Chondrocyte (in vitro differentiated cells): ENCODE results near the gene LPP. TPM values are rescaled to one million over a fixed set of nuclear protein-coding genes. Genes with fewer than 3 reads are reported as not detected.

Source experiments
- DNase-seq: peaks from one replicate; pipeline ENCODE4 v3.0.0; 2021; ENCODE audit warnings: mixed read lengths, low spot score
- H3K27ac Mint-ChIP-seq: one replicate; pipeline ENCODE4 v1.8.0; 2021; ENCODE audit warnings: mild to moderate bottlenecking, moderate library complexity, mixed read lengths; ENCODE audit not compliant: unreplicated experiment
- H3K27me3 Mint-ChIP-seq: 2 replicates; pipeline ENCODE4 v1.8.0; 2021; ENCODE audit warnings: low read depth, mixed read lengths
- H3K36me3 Mint-ChIP-seq: 2 replicates; pipeline ENCODE4 v1.8.0; 2021; ENCODE audit warnings: low read depth, mixed read lengths
- H3K4me1 Mint-ChIP-seq: 2 replicates; pipeline ENCODE4 v1.8.0; 2021; ENCODE audit warnings: low read depth, mild to moderate bottlenecking, mixed read lengths
- H3K4me3 Mint-ChIP-seq: one replicate; pipeline ENCODE4 v1.8.0; 2021; ENCODE audit warnings: mild to moderate bottlenecking, moderate library complexity, mixed read lengths; ENCODE audit not compliant: unreplicated experiment
- H3K9me3 Mint-ChIP-seq: 2 replicates; pipeline ENCODE4 v1.8.0; 2021; ENCODE audit warnings: low read depth, mixed read lengths
- total RNA-seq: library from RNA; stranded (reverse); gene quantifications from 3 replicates; pipeline ENCODE4 v1.2.1, GENCODE V29; 2021
- TF ChIP-seq, protein P1 (sequence below): fragments of 200-600 bp; sonication (generic); IDR thresholded peaks from 2 replicates; pipeline ENCODE4 v1.5.0; 2021; ENCODE audit warnings: antibody characterized with exemption, mild to moderate bottlenecking, moderate library complexity

LPP gene
- total RNA-seq, 1 donor from 2014 or later: 295 TPM

- H3K4me1 Mint-ChIP-seq: peaks cover 30% of the 10 kb centered on the region
- DNase-seq: no peak
- peaks cover 8% of the 10 kb centered on the region for H3K9me3 Mint-ChIP-seq
- H3K4me3 Mint-ChIP-seq: no peak overlapping the region
- TF ChIP-seq, protein P1, sequence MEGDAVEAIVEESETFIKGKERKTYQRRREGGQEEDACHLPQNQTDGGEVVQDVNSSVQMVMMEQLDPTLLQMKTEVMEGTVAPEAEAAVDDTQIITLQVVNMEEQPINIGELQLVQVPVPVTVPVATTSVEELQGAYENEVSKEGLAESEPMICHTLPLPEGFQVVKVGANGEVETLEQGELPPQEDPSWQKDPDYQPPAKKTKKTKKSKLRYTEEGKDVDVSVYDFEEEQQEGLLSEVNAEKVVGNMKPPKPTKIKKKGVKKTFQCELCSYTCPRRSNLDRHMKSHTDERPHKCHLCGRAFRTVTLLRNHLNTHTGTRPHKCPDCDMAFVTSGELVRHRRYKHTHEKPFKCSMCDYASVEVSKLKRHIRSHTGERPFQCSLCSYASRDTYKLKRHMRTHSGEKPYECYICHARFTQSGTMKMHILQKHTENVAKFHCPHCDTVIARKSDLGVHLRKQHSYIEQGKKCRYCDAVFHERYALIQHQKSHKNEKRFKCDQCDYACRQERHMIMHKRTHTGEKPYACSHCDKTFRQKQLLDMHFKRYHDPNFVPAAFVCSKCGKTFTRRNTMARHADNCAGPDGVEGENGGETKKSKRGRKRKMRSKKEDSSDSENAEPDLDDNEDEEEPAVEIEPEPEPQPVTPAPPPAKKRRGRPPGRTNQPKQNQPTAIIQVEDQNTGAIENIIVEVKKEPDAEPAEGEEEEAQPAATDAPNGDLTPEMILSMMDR: no peak
- H3K27ac Mint-ChIP-seq: no peak overlapping the region
- H3K27me3 Mint-ChIP-seq: no peaks in the 10 kb centered on the region
- H3K36me3 Mint-ChIP-seq: peaks cover 8% of the 10 kb centered on the region
Measured at GRCh38 chr3:188449421-188449820, 295.5 kb downstream of the LPP start.

- Mint-ChIP-seq H3K4me1 (peaks cover 46% of the 10 kb centered on the region), H3K4me3 (no peak overlapping the region), H3K9me3 (no peaks in the 10 kb centered on the region), H3K27me3 (no peaks in the 10 kb centered on the region), H3K27ac (no peak overlapping the region), H3K36me3 (no peaks in the 10 kb centered on the region)
- no peak for DNase-seq
- TF ChIP-seq, protein P1: no peak
Measured at GRCh38 chr3:188452158-188452772, 298.3 kb downstream of the LPP start.

GRCh38 chr3:188453431-188454384, 299.8 kb downstream of the LPP start:
- Mint-ChIP-seq H3K9me3 (no peaks in the 10 kb centered on the region), H3K27me3 (no peaks in the 10 kb centered on the region), H3K4me1 (peaks cover 49% of the 10 kb centered on the region), H3K27ac (no peak overlapping the region), H3K36me3 (no peaks in the 10 kb centered on the region), H3K4me3 (no peak overlapping the region)
- no peak for DNase-seq
- TF ChIP-seq, protein P1: no peak

DNA sequence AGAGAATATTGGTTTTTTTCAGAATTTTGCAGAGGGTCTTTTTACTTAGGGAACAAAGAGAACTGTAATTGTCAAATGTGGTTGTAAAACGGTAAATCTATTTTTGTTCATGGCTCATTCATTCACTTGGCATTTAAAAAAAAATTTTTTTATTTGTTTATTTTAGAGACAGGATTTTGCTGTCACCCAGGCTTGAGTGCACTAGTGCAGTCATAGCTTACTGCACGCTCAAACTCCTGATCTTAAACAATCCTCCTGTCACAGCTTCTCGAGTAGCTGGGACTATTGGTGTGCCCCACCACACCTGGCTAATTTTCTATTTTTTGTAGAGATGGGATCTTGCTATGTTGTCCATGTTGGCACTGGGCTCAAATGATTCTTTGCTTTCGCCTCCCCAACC, 301.8 kb downstream of the LPP start:
- Mint-ChIP-seq H3K27ac (peak overlapping the region; percentile 30), H3K4me1 (peaks cover 43% of the 10 kb centered on the region), H3K27me3 (no peaks in the 10 kb centered on the region), H3K36me3 (no peaks in the 10 kb centered on the region), H3K9me3 (no peaks in the 10 kb centered on the region), H3K4me3 (no peak overlapping the region)
- TF ChIP-seq, protein P1: no peak
- DNase-seq: no peak

DNA sequence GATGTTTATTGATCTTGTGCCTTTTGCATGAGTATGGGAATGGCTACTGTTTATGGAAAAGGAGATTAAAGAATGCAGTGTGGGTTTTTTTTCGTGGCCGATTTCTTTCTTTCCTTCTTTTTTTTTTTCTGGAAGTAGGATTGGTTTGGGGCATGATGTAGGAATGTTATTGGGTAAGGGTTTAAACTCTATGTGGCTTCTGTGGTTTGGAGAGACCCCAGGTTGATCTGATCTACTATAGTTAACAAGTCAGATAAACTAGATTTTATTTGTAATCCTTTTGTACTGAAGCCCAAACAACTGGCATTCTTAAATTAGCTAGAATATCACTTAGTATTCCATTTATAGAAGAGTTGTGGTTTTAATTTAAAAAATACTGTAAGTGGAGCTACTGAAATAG, 304.8 kb downstream of the LPP start:
- Mint-ChIP-seq H3K4me3 (no peak overlapping the region), H3K4me1 (peaks cover 22% of the 10 kb centered on the region), H3K9me3 (no peaks in the 10 kb centered on the region), H3K27ac (peak overlapping the region; percentile 46), H3K36me3 (no peaks in the 10 kb centered on the region), H3K27me3 (no peaks in the 10 kb centered on the region)
- TF ChIP-seq, protein P1: no peak
- no peak for DNase-seq
